ENCODE data around the gene TIE1. TPM values are rescaled to one million over a fixed set of nuclear protein-coding genes. Genes with fewer than 3 reads are reported as not detected.

TIE1 gene
- polyA plus RNA-seq, 3 donors, result 0.16 TPM; not detected in 2

DNA sequence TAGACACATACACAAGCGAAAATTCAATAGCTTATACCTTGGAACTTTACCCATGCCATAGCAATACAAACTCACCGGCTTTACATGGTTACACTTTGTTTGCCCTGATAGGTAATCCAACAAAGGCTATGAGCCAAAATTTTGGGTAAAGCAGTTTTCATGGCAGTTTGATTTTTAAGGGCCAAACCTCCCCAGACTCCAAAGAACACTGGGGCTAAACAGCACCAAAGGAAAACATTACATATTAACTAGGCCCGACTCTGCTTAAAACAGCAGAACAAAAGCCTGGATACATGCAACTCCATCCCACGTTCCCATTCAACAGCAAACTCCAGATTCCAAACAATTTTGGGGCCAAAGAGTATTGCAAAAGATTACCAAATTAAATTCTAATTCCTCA, 35.4 kb upstream of the TIE1 start:
- Histone ChIP-seq H3K79me2 (ENCODE audit: insufficient read depth, low read length) (no peaks in the 10 kb centered on the region), H3K9me3 (replicated peaks in 1 of 2; ENCODE audit: control insufficient read depth in 1 of 2, insufficient read depth in 1 of 2, low read length in 2 of 2) (peaks cover 6 to 16% of the 10 kb centered on the region in 2 donors), H3K4me3 (replicated peaks in 1 of 3; ENCODE audit: low read depth in 2 of 3, low read length in 3 of 3) (no peak overlapping the region), H3K4me1 (ENCODE audit: control insufficient read depth in 1 of 2, insufficient read depth in 2 of 2, low read length in 2 of 2) (peaks cover 1 to 4% of the 10 kb centered on the region in 2 donors), H3K4me2 (replicated peaks; ENCODE audit: extremely low read depth, low read length, poor library complexity, severe bottlenecking) (no peak overlapping the region), H3K27ac (ENCODE audit: low read depth in 1 of 2, low read length in 2 of 2) (no peak overlapping the region), H3K27me3 (ENCODE audit: control insufficient read depth in 2 of 2, insufficient read depth in 2 of 2, low read length in 2 of 2) (no peaks in the 10 kb centered on the region), H3K36me3 (replicated peaks in 1 of 2; ENCODE audit: control insufficient read depth in 1 of 2, insufficient read depth in 2 of 2, low read length in 2 of 2) (no peaks in the 10 kb centered on the region), H3K9ac (ENCODE audit: insufficient read depth, low read length, poor library complexity, severe bottlenecking) (no peak overlapping the region), H2AFZ (ENCODE audit: insufficient read depth, low read depth, low read length, poor library complexity, severe bottlenecking) (no peak overlapping the region), H4K20me1 (ENCODE audit: insufficient read depth, low read length) (no peaks in the 10 kb centered on the region)
- DNase-seq, result no peak
- 84% methylated on average over 4 of the region's 4 CpGs for WGBS (ENCODE audit: insufficient coverage)
- no peak overlapping the region for H3K4me3 Mint-ChIP-seq
- H3K4me1 Mint-ChIP-seq, result peaks cover 6% of the 10 kb centered on the region
- intact Hi-C loops (cut with micrococcal nuclease), result no loop called here
- peaks cover 13 to 40% (median 21%) of the 10 kb centered on the region in 7 donors for H3K9me3 Mint-ChIP-seq
- peaks cover 2 to 7% (median 6%) of the 10 kb centered on the region in 3 donors for H3K27me3 Mint-ChIP-seq (ENCODE audit: low read depth in 3 of 3)
- H3K27ac Mint-ChIP-seq, result no peak overlapping the region
- H3K36me3 Mint-ChIP-seq, result no peaks in the 10 kb centered on the region
- TF ChIP-seq, protein P1, sequence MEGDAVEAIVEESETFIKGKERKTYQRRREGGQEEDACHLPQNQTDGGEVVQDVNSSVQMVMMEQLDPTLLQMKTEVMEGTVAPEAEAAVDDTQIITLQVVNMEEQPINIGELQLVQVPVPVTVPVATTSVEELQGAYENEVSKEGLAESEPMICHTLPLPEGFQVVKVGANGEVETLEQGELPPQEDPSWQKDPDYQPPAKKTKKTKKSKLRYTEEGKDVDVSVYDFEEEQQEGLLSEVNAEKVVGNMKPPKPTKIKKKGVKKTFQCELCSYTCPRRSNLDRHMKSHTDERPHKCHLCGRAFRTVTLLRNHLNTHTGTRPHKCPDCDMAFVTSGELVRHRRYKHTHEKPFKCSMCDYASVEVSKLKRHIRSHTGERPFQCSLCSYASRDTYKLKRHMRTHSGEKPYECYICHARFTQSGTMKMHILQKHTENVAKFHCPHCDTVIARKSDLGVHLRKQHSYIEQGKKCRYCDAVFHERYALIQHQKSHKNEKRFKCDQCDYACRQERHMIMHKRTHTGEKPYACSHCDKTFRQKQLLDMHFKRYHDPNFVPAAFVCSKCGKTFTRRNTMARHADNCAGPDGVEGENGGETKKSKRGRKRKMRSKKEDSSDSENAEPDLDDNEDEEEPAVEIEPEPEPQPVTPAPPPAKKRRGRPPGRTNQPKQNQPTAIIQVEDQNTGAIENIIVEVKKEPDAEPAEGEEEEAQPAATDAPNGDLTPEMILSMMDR (IDR thresholded peaks at IDR 0.05), result no peak

GRCh38 chr1:43266881-43267280, 33.9 kb upstream of the TIE1 start:
- Mint-ChIP-seq H3K36me3 (no peaks in the 10 kb centered on the region), H3K4me1 (peaks cover 14% of the 10 kb centered on the region), H3K4me3 (no peak overlapping the region), H3K27ac (no peak overlapping the region), H3K9me3 (peaks cover 3 to 28% (median 15%) of the 10 kb centered on the region in 7 donors), H3K27me3 (ENCODE audit: low read depth in 3 of 3) (peaks cover 2 to 11% (median 8%) of the 10 kb centered on the region in 3 donors)
- no peak overlapping the region for H3K4me3 ChIP-seq (replicated peaks in 1 of 3; ENCODE audit: low read depth in 2 of 3, low read length in 3 of 3)
- no peaks in the 10 kb centered on the region for H4K20me1 ChIP-seq (ENCODE audit: insufficient read depth, low read length)
- no CpG with 5 or more reads among the region's 1 CpG for WGBS (ENCODE audit: insufficient coverage)
- H2AFZ ChIP-seq (ENCODE audit: insufficient read depth, low read depth, low read length, poor library complexity, severe bottlenecking), result no peak overlapping the region
- H3K79me2 ChIP-seq (ENCODE audit: insufficient read depth, low read length), result no peaks in the 10 kb centered on the region
- H3K27ac ChIP-seq (ENCODE audit: low read depth in 1 of 2, low read length in 2 of 2), result no peak overlapping the region
- no peak overlapping the region for H3K4me2 ChIP-seq (replicated peaks; ENCODE audit: extremely low read depth, low read length, poor library complexity, severe bottlenecking)
- no peak for DNase-seq
- intact Hi-C loops (cut with micrococcal nuclease), result no loop called here
- H3K9ac ChIP-seq (ENCODE audit: insufficient read depth, low read length, poor library complexity, severe bottlenecking), result no peak overlapping the region
- peaks cover 6 to 8% of the 10 kb centered on the region in 2 donors for H3K9me3 ChIP-seq (replicated peaks in 1 of 2; ENCODE audit: control insufficient read depth in 1 of 2, insufficient read depth in 1 of 2, low read length in 2 of 2)
- H3K27me3 ChIP-seq (ENCODE audit: control insufficient read depth in 2 of 2, insufficient read depth in 2 of 2, low read length in 2 of 2), result no peaks in the 10 kb centered on the region
- TF ChIP-seq, protein P1 (IDR thresholded peaks at IDR 0.05), result no peak
- no peaks in the 10 kb centered on the region for H3K36me3 ChIP-seq (replicated peaks in 1 of 2; ENCODE audit: control insufficient read depth in 1 of 2, insufficient read depth in 2 of 2, low read length in 2 of 2)
- peaks cover 8 to 12% of the 10 kb centered on the region in 2 donors for H3K4me1 ChIP-seq (ENCODE audit: control insufficient read depth in 1 of 2, insufficient read depth in 2 of 2, low read length in 2 of 2)

All from CD14-positive monocyte (primary cell).